ENCODE data around the gene TMA7B. TPM values are rescaled to one million over a fixed set of nuclear protein-coding genes. Genes with fewer than 3 reads are reported as not detected.

The TMA7B gene
- total RNA-seq, 1 donor from 2014 or later, result not detected

- no peak for DNase-seq (ENCODE audit: low read depth, low spot score)
Observed at GRCh38 chr22:39932918-39933649, 27.1 kb upstream of the TMA7B start.

DNA sequence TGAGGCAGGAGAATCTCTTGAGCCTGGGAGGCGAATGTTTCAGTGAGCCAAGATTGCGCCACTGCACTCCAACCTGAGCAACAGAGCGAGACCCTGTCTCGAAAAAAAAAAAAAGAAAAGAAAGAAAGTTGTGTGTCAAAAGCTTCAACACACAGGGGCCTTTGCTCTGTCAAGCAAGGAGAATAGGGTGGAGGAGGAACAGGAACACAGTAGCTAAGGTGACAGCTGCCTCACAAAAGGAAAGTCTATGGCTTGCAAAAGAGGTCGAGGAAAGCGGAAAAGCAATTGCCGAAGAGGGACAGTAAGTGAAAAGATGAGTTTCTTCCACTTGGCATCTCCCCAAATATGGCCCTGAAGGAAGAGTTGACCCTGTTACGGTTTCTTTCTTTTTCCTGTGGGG lies 26.5 kb upstream of the TMA7B start:
- no peak for DNase-seq (ENCODE audit: low read depth, low spot score)

- no peak for DNase-seq (ENCODE audit: low read depth, low spot score)
Observed at GRCh38 chr22:39935116-39935515, 25.1 kb upstream of the TMA7B start.

- DNase-seq (ENCODE audit: low read depth, low spot score), result no peak
Observed at GRCh38 chr22:39935612-39936011, 24.6 kb upstream of the TMA7B start.

DNA sequence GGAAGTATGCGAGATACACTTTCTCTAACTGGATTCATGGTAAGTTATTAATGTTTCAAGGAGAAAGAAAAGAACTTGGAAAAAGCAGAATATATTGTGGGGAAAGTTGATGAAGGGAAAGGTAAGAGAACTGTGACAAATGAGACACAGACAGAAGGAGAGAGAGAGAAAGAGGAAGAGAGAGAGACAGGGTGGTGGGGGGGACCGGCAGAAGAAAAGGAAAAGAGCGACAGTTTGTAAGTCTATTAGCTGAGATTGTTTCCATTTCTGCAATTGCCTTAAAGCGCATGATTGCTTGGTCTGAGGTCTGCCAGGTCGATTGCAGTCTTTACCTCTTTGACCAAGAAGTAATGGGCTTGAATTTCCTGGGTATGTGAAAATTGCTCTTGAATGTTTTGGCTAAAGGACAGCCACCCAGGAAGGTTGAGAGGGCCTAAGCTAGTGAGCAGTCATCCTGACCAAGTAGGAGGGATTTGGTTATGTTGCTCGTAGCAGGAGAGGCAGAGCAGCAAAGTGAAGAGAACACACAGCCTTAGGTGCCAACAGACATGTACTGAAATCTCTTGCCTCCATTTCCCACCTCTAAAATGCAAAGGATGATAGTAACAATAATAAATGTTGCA lies 23.6 kb upstream of the TMA7B start:
- DNase-seq (ENCODE audit: low read depth, low spot score), result no peak

DNA sequence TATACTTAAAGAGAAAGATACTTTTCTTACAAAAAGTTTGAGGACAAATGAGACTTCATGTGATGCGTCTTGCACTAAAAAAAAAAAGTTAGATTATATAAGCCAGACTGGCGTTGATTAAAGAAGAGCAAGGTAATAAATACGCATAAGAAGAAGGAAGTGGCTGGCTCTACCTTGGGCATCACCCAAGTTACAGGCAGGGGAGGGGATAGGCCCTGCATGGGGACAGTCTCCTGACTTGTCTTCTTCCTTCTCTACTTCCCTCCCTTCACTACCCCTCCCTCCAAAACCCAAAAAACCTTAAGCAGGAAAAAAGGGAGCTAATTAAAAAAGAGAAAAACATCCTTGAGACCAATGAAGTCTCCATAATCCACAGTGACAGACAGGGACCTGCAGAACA lies 22.3 kb upstream of the TMA7B start:
- no peak for DNase-seq (ENCODE audit: low read depth, low spot score)

GRCh38 chr22:39938509-39939111 lies 21.6 kb upstream of the TMA7B start:
- no peak for DNase-seq (ENCODE audit: low read depth, low spot score)

DNA sequence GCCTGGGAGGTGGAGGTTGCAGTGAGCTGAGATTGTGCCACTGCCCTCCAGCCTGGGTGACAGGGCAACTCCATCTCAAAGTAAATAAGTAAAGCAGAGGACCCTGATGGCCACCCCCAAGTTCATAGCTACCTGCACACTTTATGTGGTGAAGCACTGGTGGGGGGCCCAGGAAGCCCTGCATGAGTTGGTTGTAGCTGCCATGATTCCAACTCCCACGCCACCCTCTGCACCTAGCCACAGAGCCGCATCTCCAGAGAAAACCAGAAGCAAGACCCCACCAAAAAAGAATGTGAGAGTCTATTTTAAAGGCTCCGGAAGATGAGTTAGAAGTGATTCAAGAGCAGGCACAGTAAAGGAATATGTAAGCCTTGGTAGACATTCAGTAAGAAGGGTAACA lies 20.4 kb upstream of the TMA7B start:
- no peak for DNase-seq (ENCODE audit: low read depth, low spot score)

GRCh38 chr22:39940757-39941305 lies 19.4 kb upstream of the TMA7B start:
- no peak for DNase-seq (ENCODE audit: low read depth, low spot score)

GRCh38 chr22:39941601-39942000 lies 18.6 kb upstream of the TMA7B start:
- no peak for DNase-seq (ENCODE audit: low read depth, low spot score)

DNA sequence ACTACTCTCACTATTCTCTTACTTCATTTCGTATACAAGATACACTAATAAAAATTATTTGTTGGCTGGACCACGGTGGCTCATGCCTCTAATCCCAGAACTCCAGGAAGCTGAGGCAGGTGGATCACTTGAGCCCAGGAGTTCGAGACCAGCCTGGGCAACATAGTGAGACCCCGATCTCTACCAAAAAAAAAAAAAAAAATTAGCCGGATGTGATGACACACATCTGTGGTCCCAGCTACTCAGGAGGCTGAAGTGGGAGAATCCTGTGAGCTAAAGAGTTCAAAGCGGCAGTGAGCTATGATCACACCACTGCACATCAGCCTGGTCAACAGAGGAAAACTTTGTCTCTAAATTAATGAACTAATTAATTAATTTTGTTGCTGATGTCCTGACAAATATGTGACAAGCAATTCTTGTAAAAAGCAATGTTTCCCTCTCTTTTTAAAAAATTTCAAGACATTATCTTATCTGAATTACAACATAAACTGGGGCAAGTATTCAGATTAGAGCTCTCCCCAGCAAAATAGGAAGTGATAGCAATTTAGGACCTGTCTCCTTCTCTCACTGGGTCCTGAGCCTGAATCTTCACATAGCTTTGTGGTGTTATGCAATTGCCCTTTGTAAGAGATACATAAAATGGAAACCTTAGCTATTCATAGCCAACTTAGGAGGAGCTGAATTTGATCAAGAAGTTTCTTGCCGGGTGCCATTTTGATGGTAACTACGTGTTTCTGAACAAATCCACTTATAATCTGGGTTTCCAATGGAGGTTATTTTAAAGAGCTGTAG lies 17.6 kb upstream of the TMA7B start:
- no peak for DNase-seq (ENCODE audit: low read depth, low spot score)

GRCh38 chr22:39943337-39943736 lies 16.9 kb upstream of the TMA7B start:
- DNase-seq (ENCODE audit: low read depth, low spot score), result no peak

DNA sequence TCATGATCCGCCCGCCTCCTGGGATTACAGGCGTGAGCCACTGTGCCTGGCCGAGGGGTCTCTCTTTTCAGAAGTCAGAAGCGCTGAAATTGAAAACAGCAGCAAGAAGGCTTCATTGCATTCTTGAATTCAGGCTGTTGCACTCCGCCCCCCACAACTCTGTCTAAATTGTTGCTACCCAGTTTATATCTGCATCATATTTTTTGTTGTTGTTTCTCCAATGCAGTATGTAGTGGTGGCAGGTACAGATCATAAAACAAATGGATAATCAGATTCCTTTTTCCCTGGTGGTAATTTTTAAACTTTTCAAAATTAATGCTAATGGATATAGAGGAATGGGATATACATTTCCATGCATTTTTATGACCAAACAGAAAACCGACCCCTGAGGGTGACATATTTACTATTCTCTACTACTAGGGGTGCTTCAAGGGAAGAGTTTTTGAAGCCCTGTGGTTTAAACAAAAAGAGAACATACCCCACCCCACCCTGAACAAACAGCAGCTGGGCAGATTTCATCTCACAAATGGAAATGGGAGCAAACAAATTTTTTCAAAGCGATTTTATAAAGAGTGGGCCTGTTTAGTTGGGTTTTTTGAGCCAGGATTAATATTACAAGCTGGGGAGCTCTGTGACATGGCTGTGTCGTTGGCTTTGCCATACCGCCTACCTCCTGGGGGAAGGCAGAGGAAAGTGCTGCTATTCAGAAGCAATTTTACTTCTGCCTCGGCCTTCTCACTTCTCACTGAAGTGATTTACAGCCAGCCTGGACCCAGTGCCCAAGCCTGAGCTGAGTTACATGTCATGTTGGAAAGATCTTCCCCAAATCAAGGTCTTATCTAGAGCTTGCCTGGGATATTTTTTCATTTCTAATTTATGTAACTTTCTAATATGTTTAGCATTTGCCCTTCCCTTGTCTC lies 16.0 kb upstream of the TMA7B start:
- DNase-seq (ENCODE audit: low read depth, low spot score), result no peak

DNA sequence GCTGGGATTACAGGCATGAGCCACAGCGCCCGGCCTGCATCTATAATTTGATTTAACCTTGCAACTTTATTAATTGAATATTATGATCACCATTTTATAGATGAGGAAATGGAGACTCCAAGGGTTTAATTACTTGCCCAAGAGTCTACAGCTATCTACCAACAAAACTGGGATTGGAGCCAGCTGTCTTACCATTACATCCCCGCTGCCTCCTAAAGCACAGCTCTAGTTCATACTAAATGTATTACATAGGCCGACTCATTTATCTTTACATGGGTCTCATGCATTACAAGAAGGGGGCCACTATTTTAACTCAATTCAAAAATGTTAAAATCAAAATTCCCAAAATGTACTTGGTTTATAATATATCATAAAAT lies 14.1 kb upstream of the TMA7B start:
- DNase-seq (ENCODE audit: low read depth, low spot score), result no peak

DNA sequence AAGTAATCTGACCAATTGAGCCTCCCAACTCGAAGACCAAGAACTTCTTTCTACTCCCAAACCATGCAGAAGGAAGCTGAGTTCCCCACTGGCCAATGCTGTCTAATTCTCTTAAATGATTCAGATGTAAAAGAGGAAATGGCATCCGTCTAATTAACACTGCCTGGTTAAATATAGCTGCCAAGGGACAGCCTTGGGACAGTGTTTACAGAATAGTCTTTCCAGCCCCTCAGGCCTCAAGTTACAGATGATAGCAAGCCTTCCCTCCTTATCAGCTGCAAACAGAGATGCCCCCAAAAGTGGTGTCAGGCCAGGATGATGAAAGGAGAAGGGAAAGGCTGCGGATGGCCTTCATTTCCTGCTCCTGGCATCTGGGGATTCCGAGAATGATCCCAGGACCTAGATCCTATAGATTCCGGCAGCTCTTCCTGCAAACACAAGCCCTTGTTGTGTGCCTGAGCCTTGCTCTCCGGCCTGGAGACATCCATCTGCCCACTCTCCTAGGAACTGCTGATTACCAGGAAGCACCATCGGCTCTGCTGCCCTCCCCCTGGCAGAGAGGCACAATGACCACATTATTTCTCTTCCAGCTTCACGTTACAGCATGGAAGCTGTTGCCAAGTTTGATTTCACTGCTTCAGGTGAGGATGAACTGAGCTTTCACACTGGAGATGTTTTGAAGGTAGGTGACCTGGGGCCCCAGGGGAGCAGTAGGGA lies 13.5 kb upstream of the TMA7B start:
- DNase-seq (ENCODE audit: low read depth, low spot score), result no peak

GRCh38 chr22:39947220-39948216 lies 12.7 kb upstream of the TMA7B start:
- DNase-seq (ENCODE audit: low read depth, low spot score), result no peak

DNA sequence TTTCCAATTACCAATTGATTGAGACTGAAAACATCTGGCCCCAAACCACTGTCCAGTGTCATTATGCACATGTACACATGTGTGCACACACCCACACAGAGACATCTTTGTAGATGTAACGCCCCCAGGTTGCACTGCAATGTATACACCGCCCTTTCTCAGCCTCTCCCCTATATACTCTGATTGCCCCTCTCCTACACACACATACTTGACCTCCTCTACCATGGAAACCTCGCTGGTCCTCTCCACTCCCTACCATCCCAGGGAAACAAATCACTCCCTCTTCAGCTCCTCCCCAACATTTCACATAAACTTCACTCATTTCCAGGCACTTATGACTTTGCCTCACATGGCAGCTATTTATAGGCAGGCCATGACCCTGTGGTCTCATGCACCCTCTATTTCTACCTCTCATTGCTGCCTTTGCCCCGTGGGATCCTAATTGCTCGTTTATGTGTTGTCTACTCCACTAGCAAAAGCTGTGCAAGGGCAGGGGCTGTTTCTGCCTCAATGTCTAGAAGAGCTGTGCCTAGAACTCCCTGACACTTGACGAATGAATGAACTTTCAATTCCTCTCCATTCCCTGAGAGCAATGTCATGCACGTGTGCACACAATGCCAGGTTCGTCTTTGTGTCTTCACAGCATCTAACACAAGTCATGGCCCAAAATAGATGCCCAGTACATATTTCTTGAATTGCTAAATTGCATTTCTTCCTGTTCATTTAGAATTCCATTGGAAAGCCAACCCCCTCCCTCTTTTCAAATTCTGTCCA lies 10.0 kb upstream of the TMA7B start:
- no peak for DNase-seq (ENCODE audit: low read depth, low spot score)
